Measurements from ENCODE around the gene RBPJ. TPM values are rescaled to one million over a fixed set of nuclear protein-coding genes. Genes with fewer than 3 reads are reported as not detected.

Gene RBPJ
- polyA plus RNA-seq, 1 experiment: 218 TPM

DNA sequence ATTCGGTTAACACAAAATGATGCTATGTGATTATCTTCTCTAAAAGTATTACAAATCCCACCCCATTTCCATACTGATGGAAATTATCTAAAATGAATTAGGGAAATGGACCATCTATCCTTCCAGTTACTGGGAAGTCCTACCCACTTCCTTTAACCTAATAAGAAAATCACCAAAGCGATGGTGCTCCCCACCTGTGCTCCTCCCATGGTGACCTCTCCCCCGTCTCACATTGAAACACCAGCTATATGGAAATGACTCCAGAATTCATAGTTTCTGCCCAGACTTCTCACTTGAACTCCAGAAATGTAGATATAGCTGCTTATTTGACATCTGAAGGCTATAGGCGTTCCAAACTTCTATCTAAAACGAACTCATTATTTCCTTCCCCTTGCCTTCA lies 121.0 kb downstream of the RBPJ start:
- H3K4me3 ChIP-seq (ENCODE audit: low read depth, low read length): no peak overlapping the region
- H3K9me3 ChIP-seq (ENCODE audit: control insufficient read depth, insufficient read depth, low read length): peaks cover 3% of the 10 kb centered on the region; the same call in 1 of the 2 replicates
- TF ChIP-seq, protein P1, sequence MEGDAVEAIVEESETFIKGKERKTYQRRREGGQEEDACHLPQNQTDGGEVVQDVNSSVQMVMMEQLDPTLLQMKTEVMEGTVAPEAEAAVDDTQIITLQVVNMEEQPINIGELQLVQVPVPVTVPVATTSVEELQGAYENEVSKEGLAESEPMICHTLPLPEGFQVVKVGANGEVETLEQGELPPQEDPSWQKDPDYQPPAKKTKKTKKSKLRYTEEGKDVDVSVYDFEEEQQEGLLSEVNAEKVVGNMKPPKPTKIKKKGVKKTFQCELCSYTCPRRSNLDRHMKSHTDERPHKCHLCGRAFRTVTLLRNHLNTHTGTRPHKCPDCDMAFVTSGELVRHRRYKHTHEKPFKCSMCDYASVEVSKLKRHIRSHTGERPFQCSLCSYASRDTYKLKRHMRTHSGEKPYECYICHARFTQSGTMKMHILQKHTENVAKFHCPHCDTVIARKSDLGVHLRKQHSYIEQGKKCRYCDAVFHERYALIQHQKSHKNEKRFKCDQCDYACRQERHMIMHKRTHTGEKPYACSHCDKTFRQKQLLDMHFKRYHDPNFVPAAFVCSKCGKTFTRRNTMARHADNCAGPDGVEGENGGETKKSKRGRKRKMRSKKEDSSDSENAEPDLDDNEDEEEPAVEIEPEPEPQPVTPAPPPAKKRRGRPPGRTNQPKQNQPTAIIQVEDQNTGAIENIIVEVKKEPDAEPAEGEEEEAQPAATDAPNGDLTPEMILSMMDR (IDR thresholded peaks at IDR 0.05; ENCODE audit: low read depth, low read length): no peak
- ChIA-PET CTCF (interaction anchor here (0.9 kb wide), 1 partner anchor 17 kb away, joined by 4 read pairs; no protein-coding TSS in a partner anchor), POLR2A (no interaction called here)
- no peaks in the 10 kb centered on the region for H3K27me3 ChIP-seq (ENCODE audit: control insufficient read depth, insufficient read depth, low read length)
- no peak overlapping the region for H3K27ac ChIP-seq (ENCODE audit: low read depth, low read length)
- no peak for DNase-seq (ENCODE audit: low read depth, low spot score)

DNA sequence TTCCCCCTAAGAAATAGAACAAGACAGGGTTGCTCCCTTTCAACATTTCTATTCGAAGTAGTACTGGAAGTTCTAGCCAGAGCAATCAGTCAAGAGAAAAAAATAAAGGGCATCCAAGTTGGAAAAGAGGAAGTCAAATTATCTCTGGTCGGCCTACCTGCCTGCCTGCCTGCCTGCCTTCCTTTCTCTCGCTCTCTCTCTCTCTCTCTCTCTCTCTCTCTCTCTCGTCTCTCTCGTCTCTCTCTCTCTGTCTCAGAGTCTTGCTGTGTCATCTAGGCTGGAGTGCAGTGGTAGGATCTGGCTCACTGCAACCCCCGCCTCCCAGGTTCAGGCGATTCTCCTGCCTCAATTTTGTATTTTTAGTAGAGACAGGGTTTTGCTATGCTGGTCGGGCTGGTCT lies 126.6 kb downstream of the RBPJ start:
- POLR2A ChIA-PET: no interaction called here

DNA sequence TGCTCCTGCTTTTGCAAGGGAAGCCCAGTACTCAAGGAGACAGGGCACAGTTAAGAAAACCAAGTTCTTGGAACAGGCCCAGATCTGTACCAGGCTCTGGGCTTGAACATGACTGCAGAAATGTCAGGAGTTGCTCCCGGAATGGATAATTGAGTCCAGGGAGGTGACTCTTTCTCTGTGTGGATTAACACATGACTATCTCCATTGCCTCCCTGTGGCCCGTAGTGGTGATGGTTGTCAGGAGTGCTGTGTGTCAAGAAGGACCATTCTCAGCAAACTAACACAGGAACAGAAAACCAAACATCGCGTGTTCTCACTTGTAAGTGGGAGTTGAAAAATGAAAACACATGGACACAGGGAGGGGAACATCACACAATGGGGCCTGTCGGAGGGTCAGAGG lies 129.6 kb downstream of the RBPJ start:
- H3K27ac ChIP-seq (ENCODE audit: low read depth, low read length): no peak overlapping the region
- TF ChIP-seq, protein P1 (IDR thresholded peaks at IDR 0.05; ENCODE audit: low read depth, low read length): no peak
- peaks cover 5% of the 10 kb centered on the region for H3K27me3 ChIP-seq (ENCODE audit: control insufficient read depth, insufficient read depth, low read length)
- peaks cover 6% of the 10 kb centered on the region; the same call in 1 of the 2 replicates for H3K9me3 ChIP-seq (ENCODE audit: control insufficient read depth, insufficient read depth, low read length)
- ChIA-PET POLR2A (no interaction called here), CTCF (interaction anchor here (1.2 kb wide), 1 partner anchor 462 kb away, joined by 3 read pairs; no protein-coding TSS in a partner anchor)
- no peak for DNase-seq (ENCODE audit: low read depth, low spot score)
- no peak overlapping the region for H3K4me3 ChIP-seq (ENCODE audit: low read depth, low read length)

More for the DNA sequence above, 126.6 kb downstream of the RBPJ start:
- TF ChIP-seq, protein P1 (IDR thresholded peaks at IDR 0.05; ENCODE audit: low read depth, low read length): no peak
- CTCF ChIA-PET: no interaction called here
- H3K9me3 ChIP-seq (ENCODE audit: control insufficient read depth, insufficient read depth, low read length): peaks cover 3% of the 10 kb centered on the region; the same call in 1 of the 2 replicates
- DNase-seq (ENCODE audit: low read depth, low spot score): no peak
- no peak overlapping the region for H3K27ac ChIP-seq (ENCODE audit: low read depth, low read length)
- peaks cover 5% of the 10 kb centered on the region for H3K27me3 ChIP-seq (ENCODE audit: control insufficient read depth, insufficient read depth, low read length)
- no peak overlapping the region for H3K4me3 ChIP-seq (ENCODE audit: low read depth, low read length)

DNA sequence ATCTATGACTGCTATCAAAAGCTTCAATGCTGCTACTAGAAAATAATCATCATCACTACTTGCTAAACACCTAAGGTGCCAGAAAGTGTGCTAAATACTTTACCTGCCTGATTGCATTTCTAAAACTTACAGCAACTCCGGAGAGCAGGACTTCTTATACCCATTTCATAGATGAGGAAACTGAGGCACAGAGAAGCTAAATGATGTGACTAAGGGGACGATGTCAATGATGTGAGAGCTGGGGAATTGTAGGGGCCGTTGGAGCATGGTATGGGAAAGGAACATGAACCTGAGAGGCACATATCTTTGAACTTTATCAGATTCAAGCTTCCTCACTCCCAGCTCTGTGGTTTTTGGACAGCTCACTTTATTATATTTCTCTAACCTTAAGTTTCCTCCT lies 130.8 kb downstream of the RBPJ start:
- TF ChIP-seq, protein P1 (IDR thresholded peaks at IDR 0.05; ENCODE audit: low read depth, low read length): no peak
- ChIA-PET CTCF (interaction anchor here (1.8 kb wide), 1 partner anchor 463 kb away, joined by 6 read pairs; no protein-coding TSS in a partner anchor), POLR2A (no interaction called here)
- peaks cover 5% of the 10 kb centered on the region for H3K27me3 ChIP-seq (ENCODE audit: control insufficient read depth, insufficient read depth, low read length)
- DNase-seq (ENCODE audit: low read depth, low spot score): no peak
- peaks cover 6% of the 10 kb centered on the region; the same call in 1 of the 2 replicates for H3K9me3 ChIP-seq (ENCODE audit: control insufficient read depth, insufficient read depth, low read length)
- no peak overlapping the region for H3K27ac ChIP-seq (ENCODE audit: low read depth, low read length)
- H3K4me3 ChIP-seq (ENCODE audit: low read depth, low read length): no peak overlapping the region

DNA sequence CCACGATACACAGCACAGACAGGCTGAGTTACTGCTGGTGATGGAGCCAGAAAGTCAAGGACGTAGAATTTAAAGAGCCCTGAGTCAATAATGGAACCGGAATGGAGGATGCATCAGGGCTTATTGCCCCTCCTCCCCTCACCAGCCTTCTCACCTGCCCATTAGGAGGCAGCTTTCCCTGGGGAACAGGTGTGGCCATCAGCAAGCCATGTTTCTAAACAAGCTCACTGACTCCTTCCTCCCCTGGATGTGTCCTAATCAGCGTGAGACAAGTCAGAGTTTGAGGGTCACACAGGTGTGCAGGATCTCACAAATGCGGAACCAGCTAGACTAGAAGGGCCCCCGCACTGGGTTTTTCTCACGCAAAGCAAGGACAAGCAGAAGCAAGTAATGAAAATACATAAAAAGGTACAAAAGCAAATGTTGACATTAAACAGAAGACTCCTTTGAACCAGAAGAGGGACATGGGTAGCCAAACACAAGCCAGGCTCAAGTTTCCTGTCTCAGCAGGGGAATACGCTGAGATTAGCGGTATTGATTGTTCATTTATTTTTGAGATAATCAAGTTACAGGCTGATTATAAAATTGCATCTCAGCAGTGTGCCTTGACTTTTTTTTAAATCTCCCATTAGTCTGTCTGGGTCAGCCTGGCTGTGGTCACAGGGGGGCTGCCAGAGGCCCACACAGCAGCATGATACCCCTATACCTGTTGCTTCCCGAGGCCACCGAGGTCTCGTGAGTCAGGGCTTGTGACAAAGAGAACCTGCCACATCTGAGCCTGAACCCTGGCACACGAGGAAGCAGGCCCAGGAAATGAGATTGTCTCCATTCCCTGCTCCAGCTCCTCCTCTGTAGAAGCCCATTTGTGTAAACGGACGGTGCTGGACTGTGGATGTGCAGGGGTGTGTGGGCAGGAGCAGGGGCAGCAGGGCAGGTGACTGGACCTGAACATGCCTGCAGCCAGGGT lies 132.0 kb downstream of the RBPJ start:
- Histone ChIP-seq H3K27me3 (ENCODE audit: control insufficient read depth, insufficient read depth, low read length) (peaks cover 5% of the 10 kb centered on the region), H3K4me3 (ENCODE audit: low read depth, low read length) (no peak overlapping the region)

More for the DNA sequence above, 132.0 kb downstream of the RBPJ start:
- POLR2A ChIA-PET: no interaction called here
- no peak for DNase-seq (ENCODE audit: low read depth, low spot score)
- CTCF ChIA-PET: interaction anchor here (1.4 to 1.8 kb wide), 2 partner anchors 268 to 464 kb away, joined by 4 to 6 read pairs; no protein-coding TSS in a partner anchor
- TF ChIP-seq, protein P1 (IDR thresholded peaks at IDR 0.05; ENCODE audit: low read depth, low read length): no peak
- Histone ChIP-seq H3K27ac (ENCODE audit: low read depth, low read length) (no peak overlapping the region), H3K9me3 (ENCODE audit: control insufficient read depth, insufficient read depth, low read length) (peaks cover 6% of the 10 kb centered on the region; the same call in 1 of the 2 replicates)
